ENCODE measurements around the gene HTR3B. TPM values are rescaled to one million over a fixed set of nuclear protein-coding genes. Genes with fewer than 3 reads are reported as not detected.

HTR3B gene, protein sequence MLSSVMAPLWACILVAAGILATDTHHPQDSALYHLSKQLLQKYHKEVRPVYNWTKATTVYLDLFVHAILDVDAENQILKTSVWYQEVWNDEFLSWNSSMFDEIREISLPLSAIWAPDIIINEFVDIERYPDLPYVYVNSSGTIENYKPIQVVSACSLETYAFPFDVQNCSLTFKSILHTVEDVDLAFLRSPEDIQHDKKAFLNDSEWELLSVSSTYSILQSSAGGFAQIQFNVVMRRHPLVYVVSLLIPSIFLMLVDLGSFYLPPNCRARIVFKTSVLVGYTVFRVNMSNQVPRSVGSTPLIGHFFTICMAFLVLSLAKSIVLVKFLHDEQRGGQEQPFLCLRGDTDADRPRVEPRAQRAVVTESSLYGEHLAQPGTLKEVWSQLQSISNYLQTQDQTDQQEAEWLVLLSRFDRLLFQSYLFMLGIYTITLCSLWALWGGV
- not detected in 3 replicates for polyA plus RNA-seq
- not detected for polyA plus RNA-seq (2011; ENCODE audit: low read depth)
- not detected in 2 replicates for polyA plus RNA-seq (2011; cell fraction: cytosol; rRNA removed)
- polyA plus RNA-seq (2011; cell fraction: nucleus; rRNA removed), result not detected in 2 replicates
- polyA plus RNA-seq (2012; ENCODE audit: low replicate concordance), result not detected in 2 replicates
- not detected in 3 replicates for polyA minus RNA-seq
- polyA minus RNA-seq (2011; cell fraction: cytosol; rRNA and poly(A)+ RNA removed), result not detected
- not detected in 2 replicates for polyA minus RNA-seq (2011; cell fraction: nucleus; rRNA and poly(A)+ RNA removed)

GRCh38 chr11:113904379-113905101, at the start of gene HTR3B:
Gene HTR3B (plus strand): TSS chr11:113904796. CDS start chr11:113904934, 138 bp downstream.
- DNase-seq (ENCODE audit: low read depth, low spot score) (no peak), FAIRE-seq (no peak)
- Histone ChIP-seq H3K9me3 (ENCODE audit: control insufficient read depth, low read depth, low read length) (no peaks in the 10 kb centered on the region), H3K4me1 (ENCODE audit: control insufficient read depth, extremely low read depth, insufficient read depth, low read length) (no peaks in the 10 kb centered on the region), H3K79me2 (ENCODE audit: control insufficient read depth, insufficient read depth, low read length) (no peaks in the 10 kb centered on the region), H3K27me3 (ENCODE audit: control insufficient read depth, extremely low read depth, insufficient read depth, low read length) (peaks cover 8% of the 10 kb centered on the region), H3K4me2 (ENCODE audit: control insufficient read depth, extremely low read depth, insufficient read depth, low read depth, low read length) (no peak within 1 kb of the TSS), H3K27ac (ENCODE audit: control insufficient read depth, insufficient read depth, low read length) (no peak within 1 kb of the TSS), H3K4me3 (ENCODE audit: control insufficient read depth in 2 of 3, extremely low read depth in 1 of 3, insufficient read depth in 2 of 3, low read depth in 1 of 3, low read length in 3 of 3) (no peak within 1 kb of the TSS), H4K20me1 (ENCODE audit: control insufficient read depth, extremely low read depth, insufficient read depth, low read length) (no peaks in the 10 kb centered on the region), H3K9ac (ENCODE audit: control insufficient read depth, extremely low read depth, insufficient read depth, low read length) (no peak within 1 kb of the TSS), H3K36me3 (ENCODE audit: control insufficient read depth in 2 of 2, extremely low read depth in 1 of 2, insufficient read depth in 2 of 2, low read length in 2 of 2) (no peaks in the 10 kb centered on the region), H2AFZ (ENCODE audit: control insufficient read depth, low read length) (no peak within 1 kb of the TSS), H3K9me1 (ENCODE audit: control insufficient read depth, extremely low read depth, insufficient read depth, low read length) (no peaks in the 10 kb centered on the region)
- no peak for TF ChIP-seq EZH2 (IDR thresholded peaks at IDR 0.05; ENCODE audit: low read length)
- no peak for TF ChIP-seq CTCF (optimal IDR thresholded peaks at IDR 0.05 in 1 of 3, IDR thresholded peaks at IDR 0.05 in 1 of 3, conservative IDR thresholded peaks at IDR 0.05 in 1 of 3; ENCODE audit: extremely low read depth in 1 of 3, insufficient read depth in 2 of 3, low read length in 3 of 3)
- dilution Hi-C loops (cut with MboI; ENCODE audit: extremely low pct_ligation_motif_present, low sequenced_read_pairs), result no loop called here

GRCh38 chr11:113855803-113856202, 48.8 kb upstream of the HTR3B start:
- TF ChIP-seq EZH2 (IDR thresholded peaks at IDR 0.05; ENCODE audit: low read length) (no peak), CTCF (optimal IDR thresholded peaks at IDR 0.05 in 1 of 3, IDR thresholded peaks at IDR 0.05 in 1 of 3, conservative IDR thresholded peaks at IDR 0.05 in 1 of 3; ENCODE audit: extremely low read depth in 1 of 3, insufficient read depth in 2 of 3, low read length in 3 of 3) (no peak)
- no peak overlapping the region for H2AFZ ChIP-seq (ENCODE audit: control insufficient read depth, low read length)
- H3K36me3 ChIP-seq (ENCODE audit: control insufficient read depth in 2 of 2, extremely low read depth in 1 of 2, insufficient read depth in 2 of 2, low read length in 2 of 2), result peaks cover 0 to 4% of the 10 kb centered on the region in 2 experiments
- no peaks in the 10 kb centered on the region for H3K9me3 ChIP-seq (ENCODE audit: control insufficient read depth, low read depth, low read length)
- H3K27ac ChIP-seq (ENCODE audit: control insufficient read depth, insufficient read depth, low read length), result no peak overlapping the region
- DNase-seq (ENCODE audit: low read depth, low spot score), result no peak
- dilution Hi-C loops (cut with MboI; ENCODE audit: extremely low pct_ligation_motif_present, low sequenced_read_pairs), result no loop called here
- H3K4me1 ChIP-seq (ENCODE audit: control insufficient read depth, extremely low read depth, insufficient read depth, low read length), result peaks cover 13% of the 10 kb centered on the region
- no peaks in the 10 kb centered on the region for H3K27me3 ChIP-seq (ENCODE audit: control insufficient read depth, extremely low read depth, insufficient read depth, low read length)
- H3K9me1 ChIP-seq (ENCODE audit: control insufficient read depth, extremely low read depth, insufficient read depth, low read length), result no peaks in the 10 kb centered on the region
- no peak overlapping the region for H3K4me2 ChIP-seq (ENCODE audit: control insufficient read depth, extremely low read depth, insufficient read depth, low read depth, low read length)
- H3K4me3 ChIP-seq (ENCODE audit: control insufficient read depth in 2 of 3, extremely low read depth in 1 of 3, insufficient read depth in 2 of 3, low read depth in 1 of 3, low read length in 3 of 3), result no peak overlapping the region
- H3K9ac ChIP-seq (ENCODE audit: control insufficient read depth, extremely low read depth, insufficient read depth, low read length), result no peak overlapping the region
- H4K20me1 ChIP-seq (ENCODE audit: control insufficient read depth, extremely low read depth, insufficient read depth, low read length), result no peaks in the 10 kb centered on the region
- no peak for FAIRE-seq
- H3K79me2 ChIP-seq (ENCODE audit: control insufficient read depth, insufficient read depth, low read length), result peaks cover 7% of the 10 kb centered on the region

All from keratinocyte (primary cell).